ENCODE results near the gene ADGRG2.

GRCh38 chrX:19059067-19059466, 63.2 kb downstream of the ADGRG2 start:
- TF ChIP-seq, protein P1, sequence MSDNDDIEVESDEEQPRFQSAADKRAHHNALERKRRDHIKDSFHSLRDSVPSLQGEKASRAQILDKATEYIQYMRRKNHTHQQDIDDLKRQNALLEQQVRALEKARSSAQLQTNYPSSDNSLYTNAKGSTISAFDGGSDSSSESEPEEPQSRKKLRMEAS (IDR thresholded peaks at IDR 0.05), result no peak
- no peak for TF ChIP-seq ZBTB7A (IDR thresholded peaks at IDR 0.05; ENCODE audit: low read depth)
- no peak for TF ChIP-seq YY1 (IDR thresholded peaks at IDR 0.05; ENCODE audit: low read depth)
- no peak for TF ChIP-seq TEAD4 (IDR thresholded peaks at IDR 0.05)
- no peak for TF ChIP-seq EGR1 (IDR thresholded peaks at IDR 0.05)
- no peak for TF ChIP-seq CEBPB (IDR thresholded peaks at IDR 0.05)
- TF ChIP-seq EP300 (IDR thresholded peaks at IDR 0.05; ENCODE audit: borderline replicate concordance), result no peak
- no peak for TF ChIP-seq RAD21 (IDR thresholded peaks at IDR 0.05; ENCODE audit: low read depth)
